HG02610 (cell line): ENCODE measurements around the gene CSF2RB.
A peak's percentile ranks its signal among the peaks of the same experiment; 100 is the strongest.

Experiments used
- ATAC-seq: cut with Tn5 transposase; IDR thresholded peaks from one replicate; pipeline ENCODE4 v1.9.1; 2021; ENCODE audit warnings: mild to moderate bottlenecking, moderate library complexity; ENCODE audit not compliant: unreplicated experiment

The CSF2RB gene

GRCh38 chr22:36887162-36887561 is 26.3 kb upstream of the CSF2RB start:
- no peak for ATAC-seq

GRCh38 chr22:36891646-36892045 is 21.8 kb upstream of the CSF2RB start:
- ATAC-seq, result no peak

- ATAC-seq, result no peak
Measured at GRCh38 chr22:36892292-36892691, 21.1 kb upstream of the CSF2RB start.

- no peak for ATAC-seq
Measured at GRCh38 chr22:36893262-36893661, 20.2 kb upstream of the CSF2RB start.

DNA sequence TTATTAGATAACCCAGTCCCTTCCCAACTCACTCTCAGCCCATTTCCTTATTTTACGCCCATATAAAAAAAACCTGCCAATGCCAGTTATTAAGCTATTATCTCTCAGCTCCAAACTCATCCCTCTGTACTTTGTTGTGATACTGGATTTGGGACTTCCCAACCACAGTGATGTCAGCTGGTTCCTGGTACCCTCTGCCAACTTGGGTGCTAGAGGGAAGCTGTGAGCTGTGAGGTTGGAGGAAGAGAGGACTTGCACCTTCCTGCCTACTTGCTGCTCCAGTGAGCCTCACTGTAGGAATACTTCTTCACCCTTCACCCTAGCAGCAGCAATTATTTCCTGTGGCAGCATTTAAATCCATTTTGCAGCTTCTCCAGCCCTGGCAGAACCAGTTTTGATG is 19.2 kb upstream of the CSF2RB start:
- no peak for ATAC-seq

GRCh38 chr22:36897611-36898010 is 15.8 kb upstream of the CSF2RB start:
- ATAC-seq, result no peak

DNA sequence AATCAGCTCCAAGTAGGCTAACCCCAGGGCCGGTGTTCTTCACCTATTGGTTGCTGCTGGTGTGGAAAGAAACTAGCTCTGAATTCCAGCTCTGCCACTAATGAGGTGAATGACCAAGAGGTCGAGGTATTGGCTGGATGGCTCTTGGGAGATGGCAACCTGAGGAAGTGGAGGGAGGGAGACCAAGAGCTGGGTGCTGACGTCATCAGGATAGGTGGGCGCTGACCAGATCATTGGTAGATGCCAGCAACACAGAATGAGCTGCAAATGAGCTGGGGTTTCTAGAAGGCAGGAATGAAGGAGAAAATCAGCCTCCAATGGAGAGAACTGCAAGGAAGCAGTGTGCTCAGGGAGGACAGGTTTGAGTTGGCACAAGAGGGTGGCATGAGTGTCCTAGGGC is 14.7 kb upstream of the CSF2RB start:
- ATAC-seq, result no peak

DNA sequence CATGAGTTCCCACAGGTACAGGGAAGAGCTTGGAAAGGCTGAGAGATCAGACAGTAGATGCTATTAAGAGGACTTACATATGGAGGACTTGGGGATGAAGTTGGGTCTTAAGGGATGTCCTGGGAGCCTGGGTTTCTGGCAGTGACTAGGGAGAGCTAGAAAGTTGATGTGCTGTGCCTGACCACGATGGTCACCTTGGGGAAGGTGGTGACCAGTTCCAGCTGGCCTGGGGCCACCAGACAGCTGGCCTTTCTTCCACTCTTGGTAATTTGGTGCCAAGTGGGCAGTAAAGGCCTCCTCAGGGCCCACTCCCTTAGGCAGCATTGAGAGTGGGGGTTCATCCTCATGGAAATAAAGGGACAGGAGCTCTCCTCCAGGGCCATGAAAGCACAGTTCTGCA is 13.9 kb upstream of the CSF2RB start:
- ATAC-seq, result no peak

DNA sequence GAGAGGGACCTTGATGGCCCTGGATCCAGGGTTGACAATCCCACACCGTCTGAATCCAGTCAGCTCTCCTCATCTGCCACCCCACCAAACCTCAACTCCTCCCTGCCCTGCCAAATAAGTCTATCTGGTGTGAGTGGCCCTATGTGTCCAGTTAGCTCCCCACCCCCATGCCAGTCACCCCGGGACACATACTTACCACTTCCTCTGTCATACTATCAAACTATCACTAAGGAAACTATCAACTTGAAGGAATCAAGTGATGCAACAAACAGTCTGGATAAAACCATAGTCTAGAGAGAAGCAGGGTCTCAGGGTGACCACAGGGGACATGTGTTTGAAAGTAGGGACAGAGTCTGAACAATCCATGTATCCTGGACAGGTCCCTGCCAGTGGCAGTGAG is 13.2 kb upstream of the CSF2RB start:
- no peak for ATAC-seq

- ATAC-seq, result no peak
Measured at GRCh38 chr22:36900880-36901279, 12.5 kb upstream of the CSF2RB start.

DNA sequence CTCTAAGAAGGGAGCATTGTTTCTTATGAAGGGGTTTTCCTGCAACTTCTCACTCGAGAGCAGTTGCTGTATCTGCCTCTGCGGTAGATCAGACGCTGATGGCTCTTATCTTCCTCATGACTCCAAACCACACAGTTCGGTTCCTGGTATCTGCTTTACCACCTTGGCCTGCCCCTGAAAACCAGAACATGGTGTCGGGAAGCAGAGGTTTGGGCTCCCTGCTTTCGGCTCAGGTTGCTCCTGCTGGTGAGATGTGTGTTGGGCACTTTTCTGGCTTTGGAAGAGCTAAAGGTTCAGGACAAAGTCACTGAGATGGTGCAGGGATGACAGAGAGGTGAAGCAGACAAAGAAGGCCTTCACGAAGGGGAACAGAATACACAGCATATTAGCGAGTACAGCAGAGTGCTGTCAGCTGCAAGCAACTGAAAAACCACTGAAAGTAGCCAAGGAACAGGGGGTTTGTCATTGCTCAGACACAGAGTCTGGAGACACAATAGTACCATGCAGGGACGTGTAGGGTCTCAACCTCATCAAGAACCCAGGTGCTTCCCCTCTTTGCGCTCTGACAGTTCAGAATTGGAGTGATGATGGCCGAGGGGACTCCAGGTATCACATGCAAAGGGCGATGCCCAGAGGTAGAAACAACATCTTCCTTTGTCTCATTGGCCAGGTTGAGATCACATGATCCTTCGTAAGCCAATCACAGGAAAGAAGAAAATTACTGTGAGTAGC is 11.9 kb upstream of the CSF2RB start:
- peak; percentile 56 for ATAC-seq

GRCh38 chr22:36902143-36902926 is 11.1 kb upstream of the CSF2RB start:
- no peak for ATAC-seq

DNA sequence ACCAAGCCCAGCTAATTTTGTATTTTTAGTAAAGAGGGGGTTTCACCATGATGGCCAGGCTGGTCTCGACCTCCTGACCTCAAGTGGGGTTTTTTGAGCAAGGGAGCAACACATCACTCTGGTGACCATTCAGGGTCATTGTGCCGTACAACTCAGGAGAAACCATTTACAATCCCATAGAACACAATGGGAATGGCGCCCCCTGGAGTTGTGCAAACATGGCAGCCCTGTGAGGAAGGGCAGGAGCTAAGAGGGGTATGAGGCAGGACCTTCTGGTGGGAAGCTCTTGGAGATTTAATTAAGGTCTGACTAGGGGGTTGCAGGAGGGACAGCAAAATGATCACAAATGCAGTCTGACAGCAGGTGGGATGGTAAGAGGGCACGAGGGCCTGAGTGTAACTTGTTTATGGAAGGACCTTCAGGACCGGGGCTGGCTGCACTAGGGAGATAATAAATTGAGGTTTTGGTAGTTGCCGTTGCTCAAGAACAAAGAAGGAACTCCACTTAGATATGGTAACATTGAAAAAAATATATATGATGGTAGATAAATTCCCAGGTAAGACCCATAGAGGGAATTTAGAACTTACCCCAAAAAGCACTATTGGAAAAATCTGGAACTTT is 9.1 kb upstream of the CSF2RB start:
- no peak for ATAC-seq

- no peak for ATAC-seq
Measured at GRCh38 chr22:36907253-36908195, 5.9 kb upstream of the CSF2RB start.

GRCh38 chr22:36910461-36910860 is 3.0 kb upstream of the CSF2RB start:
- no peak for ATAC-seq

DNA sequence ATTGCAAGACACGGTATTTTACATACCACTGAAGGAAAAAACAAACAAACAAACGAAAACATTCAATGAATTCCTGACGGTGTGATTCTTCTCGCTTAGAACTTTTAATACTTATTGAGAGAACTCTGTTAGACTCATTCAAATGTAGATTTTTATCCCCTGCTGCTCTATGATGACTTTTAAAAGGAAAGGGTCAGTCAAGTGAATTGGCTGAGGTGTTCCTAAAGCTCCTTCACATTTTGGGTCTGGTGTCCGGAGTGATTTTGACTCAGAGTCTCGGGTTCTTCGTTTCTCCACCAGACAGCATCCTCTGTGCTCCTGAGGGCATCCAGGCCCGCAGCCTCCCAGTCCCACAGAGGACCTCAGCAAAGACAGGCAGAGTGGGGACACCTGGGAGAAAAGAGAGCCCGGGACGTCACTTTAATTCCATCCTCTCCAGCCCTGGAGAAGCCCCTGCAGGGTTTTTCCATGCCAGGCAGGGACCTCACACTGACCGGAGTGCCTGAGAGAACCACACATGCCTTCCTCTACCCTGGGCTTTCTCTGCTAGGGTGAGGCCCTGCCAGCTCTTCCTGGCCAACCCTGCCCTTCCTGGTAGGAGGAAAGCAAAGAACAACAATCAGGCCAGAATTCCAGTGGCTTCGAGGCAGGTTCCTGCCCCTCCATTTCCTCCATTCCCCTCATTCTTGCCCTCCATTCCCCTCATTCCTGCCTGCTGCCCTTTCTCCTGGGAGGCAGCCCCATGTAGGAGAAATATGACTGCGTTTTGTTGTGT is 1.4 kb upstream of the CSF2RB start:
- ATAC-seq, result no peak

GRCh38 chr22:36912694-36913426 is 568 bp upstream of the CSF2RB start:
- no peak for ATAC-seq

GRCh38 chr22:36914390-36914752 is 943 bp downstream of the CSF2RB start:
- ATAC-seq, result no peak

GRCh38 chr22:36916034-36916433 is 2.6 kb downstream of the CSF2RB start:
- no peak for ATAC-seq
